ENCODE data around the gene SIPA1L2.

SIPA1L2 gene

GRCh38 chr1:232635279-232635678, 5.3 kb upstream of the SIPA1L2 start:
- TF ChIP-seq, protein P1, sequence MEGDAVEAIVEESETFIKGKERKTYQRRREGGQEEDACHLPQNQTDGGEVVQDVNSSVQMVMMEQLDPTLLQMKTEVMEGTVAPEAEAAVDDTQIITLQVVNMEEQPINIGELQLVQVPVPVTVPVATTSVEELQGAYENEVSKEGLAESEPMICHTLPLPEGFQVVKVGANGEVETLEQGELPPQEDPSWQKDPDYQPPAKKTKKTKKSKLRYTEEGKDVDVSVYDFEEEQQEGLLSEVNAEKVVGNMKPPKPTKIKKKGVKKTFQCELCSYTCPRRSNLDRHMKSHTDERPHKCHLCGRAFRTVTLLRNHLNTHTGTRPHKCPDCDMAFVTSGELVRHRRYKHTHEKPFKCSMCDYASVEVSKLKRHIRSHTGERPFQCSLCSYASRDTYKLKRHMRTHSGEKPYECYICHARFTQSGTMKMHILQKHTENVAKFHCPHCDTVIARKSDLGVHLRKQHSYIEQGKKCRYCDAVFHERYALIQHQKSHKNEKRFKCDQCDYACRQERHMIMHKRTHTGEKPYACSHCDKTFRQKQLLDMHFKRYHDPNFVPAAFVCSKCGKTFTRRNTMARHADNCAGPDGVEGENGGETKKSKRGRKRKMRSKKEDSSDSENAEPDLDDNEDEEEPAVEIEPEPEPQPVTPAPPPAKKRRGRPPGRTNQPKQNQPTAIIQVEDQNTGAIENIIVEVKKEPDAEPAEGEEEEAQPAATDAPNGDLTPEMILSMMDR (IDR thresholded peaks at IDR 0.05; ENCODE audit: low read depth, low read length) = no peak
- DNase-seq (ENCODE audit: low read depth in 2 of 2) = no peak
- H3K4me3 ChIP-seq (replicated peaks in 1 of 2; ENCODE audit: low read depth in 2 of 2, low read length in 2 of 2) = no peak overlapping the region

GRCh38 chr1:232634096-232634495, 4.2 kb upstream of the SIPA1L2 start:
- TF ChIP-seq, protein P1 (IDR thresholded peaks at IDR 0.05; ENCODE audit: low read depth, low read length) = no peak
- H3K4me3 ChIP-seq (replicated peaks in 1 of 2; ENCODE audit: low read depth in 2 of 2, low read length in 2 of 2) = no peak overlapping the region
- DNase-seq (ENCODE audit: low read depth in 2 of 2) = no peak

- H3K4me3 ChIP-seq (replicated peaks in 1 of 2; ENCODE audit: low read depth in 2 of 2, low read length in 2 of 2) = peak overlapping the region; percentile 66
- DNase-seq (ENCODE audit: low read depth in 2 of 2) = no peak
- TF ChIP-seq, protein P1 (IDR thresholded peaks at IDR 0.05; ENCODE audit: low read depth, low read length) = no peak
These were observed 912 bp upstream of the SIPA1L2 start for GRCh38 chr1:232630894-232631195.

GRCh38 chr1:232629250-232630046, 485 bp downstream of the SIPA1L2 start:
- DNase-seq (ENCODE audit: low read depth in 2 of 2) = peak; percentile 20 to 23
- H3K4me3 ChIP-seq (replicated peaks in 1 of 2; ENCODE audit: low read depth in 2 of 2, low read length in 2 of 2) = peak overlapping the region; percentile 62 to 85
- TF ChIP-seq, protein P1 (IDR thresholded peaks at IDR 0.05; ENCODE audit: low read depth, low read length) = no peak

GRCh38 chr1:232628335-232629249, 1.3 kb downstream of the SIPA1L2 start:
- TF ChIP-seq, protein P1 (IDR thresholded peaks at IDR 0.05; ENCODE audit: low read depth, low read length) = peak; percentile 24
- peak; percentile 62 to 69 for DNase-seq (ENCODE audit: low read depth in 2 of 2)
- peak overlapping the region; percentile 62 to 85 for H3K4me3 ChIP-seq (replicated peaks in 1 of 2; ENCODE audit: low read depth in 2 of 2, low read length in 2 of 2)

GRCh38 chr1:232627645-232628334, 2.1 kb downstream of the SIPA1L2 start:
- peak; percentile 30 to 42 for DNase-seq (ENCODE audit: low read depth in 2 of 2)
- TF ChIP-seq, protein P1 (IDR thresholded peaks at IDR 0.05; ENCODE audit: low read depth, low read length) = peak; percentile 31
- peak overlapping the region in 1 of 2 donors; percentile 85 for H3K4me3 ChIP-seq (replicated peaks in 1 of 2; ENCODE audit: low read depth in 2 of 2, low read length in 2 of 2)
